AG04449 (cell line): Measurements from ENCODE around the gene CACNB2.

Source experiments
- CTCF ChIA-PET: fragments of 350-600 bp; formaldehyde crosslinking; extraction: SDS; loops from one replicate; lab custom pipeline; 2021; ENCODE audit warnings: antibody characterized with exemption; lab: Yijun Ruan, JAX
- POLR2A ChIA-PET: fragments of 400-600, 350-600 bp; formaldehyde crosslinking; extraction: SDS; loops from one replicate; lab custom pipeline; 2020; ENCODE audit warnings: antibody characterized with exemption, inconsistent platforms; lab: Yijun Ruan, JAX
- DNase-seq: peaks from one replicate; pipeline ENCODE4 v3.0.0-alpha.2; 2010; ENCODE audit warnings: low read depth, low spot score
- H3K4me3 ChIP-seq: 2 replicates; pipeline ENCODE4 v1.5.1; 2011; ENCODE audit warnings: low read depth, mild to moderate bottlenecking, control low read depth, low read length
- CTCF ChIP-seq: IDR thresholded peaks from one replicate; pipeline ENCODE4 v1.5.1; 2011; ENCODE audit warnings: mild to moderate bottlenecking, moderate library complexity, low read length, control low read depth, inconsistent platforms; ENCODE audit not compliant: insufficient read depth; ENCODE audit errors: missing control alignments

The CACNB2 gene

DNA sequence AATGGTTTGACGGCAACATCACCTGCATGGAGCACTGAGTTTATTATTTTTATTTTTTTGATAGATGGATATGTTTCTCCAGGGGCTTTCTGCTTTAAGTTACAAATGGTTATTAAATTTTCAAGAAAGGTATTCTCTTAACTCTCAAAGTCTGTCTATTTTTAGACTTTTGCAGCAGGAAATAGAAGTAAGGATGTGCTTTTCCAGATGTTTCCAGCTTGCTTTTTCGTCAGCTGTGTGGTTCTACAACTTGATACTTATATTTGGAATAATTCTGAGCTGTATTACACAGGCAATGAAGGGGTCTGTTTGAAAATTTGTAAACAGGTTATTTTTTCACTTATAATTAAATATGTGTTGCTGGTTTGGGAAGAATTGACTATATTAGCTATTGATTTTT, 69.0 kb downstream of the CACNB2 start:
- POLR2A ChIA-PET, result no interaction called here
- CTCF ChIA-PET, result interaction anchor here (1.1 to 8.9 kb wide), 5 partner anchors 30 to 364 kb away, joined by 3 to 143 read pairs (median 6); no protein-coding TSS in a partner anchor
- no peak overlapping the region for H3K4me3 ChIP-seq
- no peak for TF ChIP-seq CTCF
- no peak for DNase-seq

GRCh38 chr10:18210711-18211110, 70.5 kb downstream of the CACNB2 start:
- no peak overlapping the region for H3K4me3 ChIP-seq
- no peak for TF ChIP-seq CTCF
- ChIA-PET POLR2A (no interaction called here), CTCF (interaction anchor here (2.1 to 8.9 kb wide), 3 partner anchors 28 to 365 kb away, joined by 6 to 143 read pairs (median 10); no protein-coding TSS in a partner anchor)
- DNase-seq, result no peak

DNA sequence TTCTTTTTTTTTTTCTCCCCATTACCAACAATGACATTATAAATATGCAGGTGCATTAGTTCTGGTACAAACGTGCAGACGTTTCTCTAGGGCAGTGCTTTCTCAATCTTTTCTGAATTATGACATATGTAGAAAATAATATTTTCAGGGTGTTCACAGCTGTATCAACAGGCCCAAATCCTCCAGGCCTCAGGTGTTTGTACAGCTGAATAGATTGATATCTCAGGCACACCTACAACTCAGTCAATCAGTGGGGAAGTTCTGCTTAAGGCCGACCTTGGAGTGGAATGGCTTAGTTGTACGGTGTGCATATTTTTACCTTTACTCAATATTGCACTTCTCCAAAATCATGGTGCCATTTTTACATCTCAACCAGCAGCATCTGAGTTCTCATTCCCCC, 71.6 kb downstream of the CACNB2 start:
- ChIA-PET POLR2A (no interaction called here), CTCF (interaction anchor here (1.1 to 8.9 kb wide), 4 partner anchors 9 to 366 kb away, joined by 3 to 143 read pairs (median 8); no protein-coding TSS in a partner anchor)
- no peak for TF ChIP-seq CTCF
- no peak overlapping the region for H3K4me3 ChIP-seq
- DNase-seq, result no peak

DNA sequence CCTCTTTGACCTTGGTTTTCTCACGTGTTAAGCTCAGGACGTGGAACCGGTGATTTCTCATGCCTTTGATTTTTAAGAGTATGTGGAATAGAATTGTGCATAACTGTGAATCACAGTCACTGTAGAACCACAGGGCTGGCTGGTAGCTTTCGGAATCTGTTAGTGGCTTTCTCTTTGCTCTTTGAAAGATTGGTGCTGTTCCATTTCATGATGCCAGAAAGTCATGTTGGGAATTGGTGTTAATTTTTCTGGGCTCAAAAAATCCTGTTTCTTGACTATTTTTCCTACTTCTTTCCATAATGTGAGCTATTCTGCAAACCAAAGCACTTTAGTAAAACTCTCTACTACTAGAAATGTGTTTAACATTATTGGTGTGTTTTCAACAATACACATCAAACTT, 73.0 kb downstream of the CACNB2 start:
- no peak for TF ChIP-seq CTCF
- ChIA-PET POLR2A (no interaction called here), CTCF (interaction anchor here (1.0 to 8.9 kb wide), 12 partner anchors 10 to 607 kb away, joined by 3 to 143 read pairs (median 4); no protein-coding TSS in a partner anchor)
- H3K4me3 ChIP-seq, result no peak overlapping the region
- DNase-seq, result no peak

- ChIA-PET POLR2A (no interaction called here), CTCF (interaction anchor here (0.7 to 8.9 kb wide), 8 partner anchors 17 to 369 kb away, joined by 3 to 143 read pairs (median 4); no protein-coding TSS in a partner anchor)
- DNase-seq, result no peak
- no peak overlapping the region for H3K4me3 ChIP-seq
- peak; percentile 78 for TF ChIP-seq CTCF
Observed at GRCh38 chr10:18214691-18215563, 74.7 kb downstream of the CACNB2 start.

DNA sequence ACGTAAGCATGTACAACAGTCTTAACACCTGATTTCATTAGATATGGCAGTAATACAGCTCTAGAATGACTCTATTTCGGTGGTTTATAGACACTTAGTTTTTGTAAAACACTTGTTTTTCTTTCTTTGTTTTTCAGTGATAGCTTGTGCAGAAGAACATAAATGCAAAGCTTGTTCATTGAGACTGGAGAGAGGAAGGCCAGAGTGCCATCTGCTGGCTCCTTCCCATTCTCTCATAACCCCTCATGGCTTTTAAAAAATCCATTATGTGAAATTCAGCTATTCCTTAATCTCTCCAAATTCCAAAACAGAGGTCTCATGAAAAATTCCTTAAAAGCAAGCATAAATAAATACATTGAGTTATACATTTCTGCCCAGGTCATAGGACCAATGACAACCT, 76.3 kb downstream of the CACNB2 start:
- peak; percentile 51 for TF ChIP-seq CTCF
- H3K4me3 ChIP-seq, result no peak overlapping the region
- CTCF ChIA-PET, result interaction anchor here (0.7 to 8.9 kb wide), 28 partner anchors 9 to 1375 kb away, joined by 3 to 143 read pairs (median 4); partner anchors contain the start of gene MRC1
- no peak for DNase-seq
- POLR2A ChIA-PET, result no interaction called here
